NCI-H82 (cell line): ENCODE results near the gene CDH11.

Experiments
- DNase-seq: peaks from one replicate; lab custom pipeline; 2025; lab: John Stamatoyannopoulos, UW

Gene CDH11

GRCh38 chr16:65121870-65122723, at the start of gene CDH11:
TSS of gene CDH11 (minus strand) at chr16:65122063. CDS start at chr16:65004869, 117,194 bp downstream.
- peak; percentile 57 for DNase-seq

- no peak for DNase-seq
Measured at GRCh38 chr16:65154321-65154720, 32.5 kb upstream of the CDH11 start.

GRCh38 chr16:65153365-65154105, 31.7 kb upstream of the CDH11 start:
- DNase-seq: no peak

- DNase-seq: no peak
Measured at GRCh38 chr16:65148804-65149203, 26.9 kb upstream of the CDH11 start.

GRCh38 chr16:65142276-65142675, 20.4 kb upstream of the CDH11 start:
- DNase-seq: no peak

GRCh38 chr16:65136681-65137080, 14.8 kb upstream of the CDH11 start:
- no peak for DNase-seq

GRCh38 chr16:65126845-65127624, 5.2 kb upstream of the CDH11 start:
- no peak for DNase-seq

GRCh38 chr16:65125871-65126270, 4.0 kb upstream of the CDH11 start:
- no peak for DNase-seq

GRCh38 chr16:65125322-65125721, 3.5 kb upstream of the CDH11 start:
- no peak for DNase-seq

- DNase-seq: no peak
Measured at GRCh38 chr16:65124596-65124995, 2.7 kb upstream of the CDH11 start.

- DNase-seq: no peak
Measured at GRCh38 chr16:65124212-65124548, 2.3 kb upstream of the CDH11 start.

GRCh38 chr16:65123396-65124211, 1.7 kb upstream of the CDH11 start:
- DNase-seq: no peak

GRCh38 chr16:65122724-65123395, 997 bp upstream of the CDH11 start:
- DNase-seq: peak; percentile 39

- peak; percentile 50 for DNase-seq
Measured at GRCh38 chr16:65120831-65121721, 787 bp downstream of the CDH11 start.

- DNase-seq: no peak
Measured at GRCh38 chr16:65120461-65120830, 1.4 kb downstream of the CDH11 start.

- no peak for DNase-seq
Measured at GRCh38 chr16:65119901-65120401, 1.9 kb downstream of the CDH11 start.

- DNase-seq: no peak
Measured at GRCh38 chr16:65119435-65119834, 2.4 kb downstream of the CDH11 start.

- DNase-seq: no peak
Measured at GRCh38 chr16:65118871-65119270, 3.0 kb downstream of the CDH11 start.

GRCh38 chr16:65117811-65118448, 3.9 kb downstream of the CDH11 start:
- DNase-seq: peak; percentile 87
